HCT116 (cell line): ENCODE results near the gene SLC7A1. TPM values are rescaled to one million over a fixed set of nuclear protein-coding genes. Genes with fewer than 3 reads are reported as not detected.

Experiments
- ATAC-seq: fragments of 200-7000 bp; cut with Tn5 transposase; 2 replicates; pipeline ENCODE4 v1.9.1; 2020; ENCODE audit warnings: mild to moderate bottlenecking, moderate library complexity
- BruUV-seq: library from RNA; stranded (reverse); fragments of 400-500 nt; replicated peaks from 2 replicates; lab custom pipeline; 2021; lab: Mats Ljungman, UMichigan
- CTCF ChIA-PET: fragments of 300-600 bp; sonication (Branson Sonifier 250); formaldehyde crosslinking; loops from one replicate; lab custom pipeline; 2021; ENCODE audit warnings: antibody characterized with exemption; lab: Charles Lee
- POLR2A ChIA-PET: fragments of 300-600, 350-600 bp; sonication (Branson Sonifier 250); formaldehyde crosslinking; loops from one replicate; lab custom pipeline; 2021; ENCODE audit warnings: antibody characterized with exemption; lab: Charles Lee
- RAD21 ChIA-PET, 2 experiments: fragments of 300-600 bp; sonication (Branson Sonifier 250); formaldehyde crosslinking; loops; one replicate each; lab custom pipeline; 2023; ENCODE audit warnings: low total read pairs in 2 of 2; ENCODE audit not compliant: uncharacterized antibody in 2 of 2, unreplicated experiment in 2 of 2, low non-redundant PET in 1 of 2; lab: Charles Lee
- DNase-seq: peaks from one replicate; pipeline ENCODE4 v3.0.0-alpha.2; 2010; ENCODE audit warnings: low read depth, low spot score
- H2AFZ ChIP-seq: fragments of 200-600 bp; shearing (Covaris generic), sonication (generic); 2 replicates; pipeline ENCODE4 v1.6.1; 2017; ENCODE audit warnings: low read depth, mixed run types, mixed read lengths, antibody characterized with exemption, low read length; ENCODE audit not compliant: poor library complexity, severe bottlenecking
- H3K27ac ChIP-seq: 2 replicates; pipeline ENCODE4 v1.5.1; 2012; ENCODE audit warnings: low read depth, low read length
- H3K27me3 ChIP-seq: fragments of 200-600 bp; sonication (generic); 2 replicates; pipeline ENCODE4 v1.6.1; 2016; ENCODE audit warnings: mixed run types, low read length, mixed read lengths; ENCODE audit not compliant: insufficient read depth
- H3K36me3 ChIP-seq, 2 experiments: fragments of 200-500 bp in 1 of 2; fragments of 200-600 bp in 1 of 2; sonication (Bioruptor generic) in 1 of 2; sonication (generic) in 1 of 2; 2 replicates each; pipeline versions ENCODE4 v1.5.1 to v1.6.1; 2014 to 2016; ENCODE audit warnings: low read length in 2 of 2, inconsistent platforms in 1 of 2, mixed read lengths in 1 of 2, mixed run types in 1 of 2; ENCODE audit not compliant: insufficient read depth in 2 of 2, control insufficient read depth in 1 of 2
- H3K4me1 ChIP-seq, 2 experiments: fragments of 200-600 bp in 1 of 2; sonication (generic) in 1 of 2; 2 replicates each; pipeline versions ENCODE4 v1.5.1 to v1.6.1; 2012 to 2017; ENCODE audit warnings: low read length in 2 of 2, inconsistent platforms in 1 of 2, mild to moderate bottlenecking in 1 of 2, mixed read lengths in 1 of 2, mixed run types in 1 of 2, moderate library complexity in 1 of 2; ENCODE audit not compliant: insufficient read depth in 2 of 2, control insufficient read depth in 1 of 2
- H3K4me2 ChIP-seq: fragments of 200-600 bp; sonication (generic); 2 replicates; pipeline ENCODE4 v1.6.1; 2017; ENCODE audit warnings: mixed run types, low read length, mixed read lengths
- H3K4me3 ChIP-seq, 2 experiments: fragments of 200-600 bp in 1 of 2; sonication (generic) in 1 of 2; replicated peaks in 1 of 2; 2 replicates each; pipeline ENCODE4 v1.5.1; 2011 to 2016; ENCODE audit warnings: low read length in 2 of 2, control low read depth in 1 of 2, low read depth in 1 of 2, mild to moderate bottlenecking in 1 of 2, mixed read lengths in 1 of 2, mixed run types in 1 of 2
- H3K79me2 ChIP-seq: fragments of 200-600 bp; sonication (generic); 2 replicates; pipeline ENCODE4 v1.6.1; 2017; ENCODE audit warnings: mild to moderate bottlenecking, mixed run types, low read length, moderate library complexity, mixed read lengths; ENCODE audit not compliant: insufficient read depth
- H3K9ac ChIP-seq: fragments of 200-600 bp; sonication (generic); 2 replicates; pipeline ENCODE4 v1.6.1; 2016; ENCODE audit warnings: low read length, mixed read lengths
- H3K9me2 ChIP-seq: fragments of 200-600 bp; sonication (generic), shearing (Covaris generic); 2 replicates; pipeline ENCODE4 v1.6.1; 2017; ENCODE audit warnings: mixed run types, mild to moderate bottlenecking, moderate library complexity; ENCODE audit not compliant: insufficient read depth
- H3K9me3 ChIP-seq, 2 experiments: fragments of 200-500 bp in 1 of 2; fragments of 200-600 bp in 1 of 2; sonication (Bioruptor generic) in 1 of 2; sonication (generic) in 1 of 2; 2 replicates each; pipeline ENCODE4 v1.6.1; 2014 to 2017; ENCODE audit warnings: low read length in 2 of 2, mixed read lengths in 2 of 2, inconsistent platforms in 1 of 2, low read depth in 1 of 2, mild to moderate bottlenecking in 1 of 2, mixed run types in 1 of 2, moderate library complexity in 1 of 2; ENCODE audit not compliant: control insufficient read depth in 1 of 2, insufficient read depth in 1 of 2
- H4K20me1 ChIP-seq: fragments of 200-600 bp; sonication (generic), shearing (Covaris generic); 2 replicates; pipeline ENCODE4 v1.6.1; 2017; ENCODE audit warnings: mixed run types, mild to moderate bottlenecking, moderate library complexity; ENCODE audit not compliant: insufficient read depth
- ATF3 ChIP-seq: IDR thresholded peaks from 2 replicates; pipeline ENCODE4 v1.6.1; 2012
- CBX3 ChIP-seq: IDR thresholded peaks from 2 replicates; pipeline ENCODE4 v1.6.1; 2012; ENCODE audit warnings: low read depth
- CEBPB ChIP-seq: IDR thresholded peaks from 2 replicates; pipeline ENCODE4 v1.6.1; 2012; ENCODE audit warnings: low read depth
- EGR1 ChIP-seq: IDR thresholded peaks from 2 replicates; pipeline ENCODE4 v1.6.1; 2012; ENCODE audit warnings: low read depth
- ELF1 ChIP-seq: IDR thresholded peaks from 2 replicates; pipeline ENCODE4 v1.6.1; 2012; ENCODE audit warnings: low read depth, borderline replicate concordance
- EZH2 ChIP-seq: fragments of 200-600 bp; sonication (generic); IDR thresholded peaks from 2 replicates; pipeline ENCODE4 v1.6.1; 2017; ENCODE audit warnings: antibody characterized with exemption, mixed run types
- EZH2phosphoT487 ChIP-seq: fragments of 200-600 bp; IDR thresholded peaks from 2 replicates; pipeline ENCODE4 v1.6.1; 2018; ENCODE audit warnings: antibody characterized with exemption, borderline replicate concordance
- FOSL1 ChIP-seq: IDR thresholded peaks from 2 replicates; pipeline ENCODE4 v1.6.1; 2012; ENCODE audit warnings: low read depth
- JUND ChIP-seq: IDR thresholded peaks from 2 replicates; pipeline ENCODE4 v1.6.1; 2012
- POLR2A ChIP-seq: IDR thresholded peaks from 2 replicates; pipeline ENCODE4 v1.7.0; 2011; ENCODE audit warnings: borderline replicate concordance; ENCODE audit not compliant: insufficient read depth, insufficient read length; ENCODE audit errors: extremely low read depth
- POLR2AphosphoS5 ChIP-seq: IDR thresholded peaks from 2 replicates; pipeline ENCODE4 v1.6.1; 2011; ENCODE audit warnings: mild to moderate bottlenecking, low read depth, low read length, moderate library complexity
- REST ChIP-seq: IDR thresholded peaks from 2 replicates; pipeline ENCODE4 v1.6.1; 2012; ENCODE audit warnings: low read depth
- SIN3A ChIP-seq: IDR thresholded peaks from 2 replicates; pipeline ENCODE4 v1.6.1; 2012; ENCODE audit warnings: low read depth
- SP1 ChIP-seq: IDR thresholded peaks from 2 replicates; pipeline ENCODE4 v1.6.1; 2012; ENCODE audit warnings: low read depth
- TCF7L2 ChIP-seq: IDR thresholded peaks from 2 replicates; pipeline ENCODE4 v1.7.0; 2011; ENCODE audit warnings: borderline replicate concordance, inconsistent platforms; ENCODE audit not compliant: insufficient read depth, insufficient read length; ENCODE audit errors: extremely low read depth
- YY1 ChIP-seq: IDR thresholded peaks from 2 replicates; pipeline ENCODE4 v1.6.1; 2011; ENCODE audit warnings: low read length, low read depth, moderate library complexity, mild to moderate bottlenecking; ENCODE audit not compliant: insufficient replicate concordance; ENCODE audit errors: extremely low read depth
- ZNF274 ChIP-seq: fragments of 200-500 bp; sonication (Bioruptor generic); IDR thresholded peaks from 2 replicates; pipeline ENCODE4 v1.6.1; 2014; ENCODE audit warnings: mild to moderate bottlenecking, low read depth, low read length, inconsistent platforms
- intact Hi-C: fragments of 100-400 bp; cut with micrococcal nuclease; formaldehyde crosslinking; loops from 2 replicates; pipeline ENCODE4 v1.10.0; 2022
- total RNA-seq: library from RNA; stranded (reverse); gene quantifications from one replicate; pipeline ENCODE4 v1.2.1, GENCODE V29; 2021; ENCODE audit not compliant: unreplicated experiment
- TF ChIP-seq, protein P1 (sequence below): IDR thresholded peaks from 2 replicates; pipeline ENCODE4 v1.6.1; 2012
- TF ChIP-seq, protein P2 (sequence below), 3 experiments: fragments of 200-600 bp in 1 of 3; sonication (generic) in 1 of 3; IDR thresholded peaks in 2 of 3; conservative IDR thresholded peaks in 1 of 3; 2 replicates each; pipeline ENCODE4 v1.5.1; 2012 to 2017; ENCODE audit warnings: low read depth in 2 of 3, low read length in 2 of 3, antibody characterized with exemption in 1 of 3, borderline replicate concordance in 1 of 3, control low read depth in 1 of 3, mild to moderate bottlenecking in 1 of 3, mixed read lengths in 1 of 3, mixed run types in 1 of 3, moderate library complexity in 1 of 3; ENCODE audit not compliant: insufficient read depth in 1 of 3
- TF ChIP-seq, protein P3 (sequence below): IDR thresholded peaks from 2 replicates; pipeline ENCODE4 v1.6.1; 2011; ENCODE audit warnings: mild to moderate bottlenecking, low read length, moderate library complexity; ENCODE audit not compliant: insufficient replicate concordance; ENCODE audit errors: extremely low read depth

The SLC7A1 gene
- total RNA-seq, 1 experiment from 2014 or later, result 124 TPM

DNA sequence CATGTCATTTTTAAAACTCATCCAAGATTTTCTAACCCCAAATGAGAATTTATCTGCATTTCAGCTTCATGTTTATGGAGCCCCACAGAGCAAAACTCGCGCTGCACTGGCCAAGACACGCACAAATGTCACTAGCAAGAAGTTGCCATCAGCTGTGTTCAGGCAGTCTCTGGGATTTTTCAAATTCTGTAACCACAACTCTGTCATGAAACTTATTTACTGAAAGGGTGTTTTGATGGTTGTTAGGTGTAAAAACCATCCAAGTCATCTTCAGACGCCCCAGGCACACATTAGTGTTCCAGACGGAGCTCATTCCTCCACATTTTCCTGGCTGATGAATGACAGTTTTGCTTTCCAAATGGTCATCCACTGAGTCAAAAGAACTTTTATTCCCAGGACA, 63.4 kb downstream of the SLC7A1 start:
- Histone ChIP-seq H3K27ac (no peak overlapping the region), H3K9me2 (no peaks in the 10 kb centered on the region), H3K9ac (no peak overlapping the region), H3K36me3 (peaks cover 22 to 38% of the 10 kb centered on the region in 2 experiments), H3K4me3 (no peak overlapping the region), H3K79me2 (peaks cover 26% of the 10 kb centered on the region; the same call in 1 of the 2 replicates), H3K4me2 (no peak overlapping the region), H4K20me1 (no peaks in the 10 kb centered on the region), H2AFZ (no peak overlapping the region), H3K4me1 (no peaks in the 10 kb centered on the region), H3K9me3 (no peaks in the 10 kb centered on the region)
- POLR2A ChIA-PET, result no interaction called here
- BruUV-seq, result no TSS peak
- intact Hi-C loops, result no loop called here
- RAD21 ChIA-PET, result no interaction called here
- ATAC-seq, result no peak
- no peak for DNase-seq
- TF ChIP-seq SIN3A (no peak), ELF1 (no peak), TCF7L2 (no peak), CBX3 (no peak), FOSL1 (no peak), ZNF274 (no peak), POLR2AphosphoS5 (no peak), YY1 (no peak), EGR1 (no peak), JUND (no peak), REST (no peak), ATF3 (no peak), CEBPB (no peak), EZH2 (no peak), SP1 (no peak), POLR2A (no peak), EZH2phosphoT487 (no peak)
- TF ChIP-seq, protein P1, sequence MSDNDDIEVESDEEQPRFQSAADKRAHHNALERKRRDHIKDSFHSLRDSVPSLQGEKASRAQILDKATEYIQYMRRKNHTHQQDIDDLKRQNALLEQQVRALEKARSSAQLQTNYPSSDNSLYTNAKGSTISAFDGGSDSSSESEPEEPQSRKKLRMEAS, result no peak
- TF ChIP-seq, protein P2, sequence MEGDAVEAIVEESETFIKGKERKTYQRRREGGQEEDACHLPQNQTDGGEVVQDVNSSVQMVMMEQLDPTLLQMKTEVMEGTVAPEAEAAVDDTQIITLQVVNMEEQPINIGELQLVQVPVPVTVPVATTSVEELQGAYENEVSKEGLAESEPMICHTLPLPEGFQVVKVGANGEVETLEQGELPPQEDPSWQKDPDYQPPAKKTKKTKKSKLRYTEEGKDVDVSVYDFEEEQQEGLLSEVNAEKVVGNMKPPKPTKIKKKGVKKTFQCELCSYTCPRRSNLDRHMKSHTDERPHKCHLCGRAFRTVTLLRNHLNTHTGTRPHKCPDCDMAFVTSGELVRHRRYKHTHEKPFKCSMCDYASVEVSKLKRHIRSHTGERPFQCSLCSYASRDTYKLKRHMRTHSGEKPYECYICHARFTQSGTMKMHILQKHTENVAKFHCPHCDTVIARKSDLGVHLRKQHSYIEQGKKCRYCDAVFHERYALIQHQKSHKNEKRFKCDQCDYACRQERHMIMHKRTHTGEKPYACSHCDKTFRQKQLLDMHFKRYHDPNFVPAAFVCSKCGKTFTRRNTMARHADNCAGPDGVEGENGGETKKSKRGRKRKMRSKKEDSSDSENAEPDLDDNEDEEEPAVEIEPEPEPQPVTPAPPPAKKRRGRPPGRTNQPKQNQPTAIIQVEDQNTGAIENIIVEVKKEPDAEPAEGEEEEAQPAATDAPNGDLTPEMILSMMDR (IDR thresholded peaks at IDR 0.05 in 2 of 3, conservative IDR thresholded peaks at IDR 0.05 in 1 of 3; ENCODE audit: borderline replicate concordance in 1 of 3, insufficient read depth in 1 of 3, low read depth in 2 of 3, low read length in 2 of 3), result no peak
- TF ChIP-seq, protein P3, sequence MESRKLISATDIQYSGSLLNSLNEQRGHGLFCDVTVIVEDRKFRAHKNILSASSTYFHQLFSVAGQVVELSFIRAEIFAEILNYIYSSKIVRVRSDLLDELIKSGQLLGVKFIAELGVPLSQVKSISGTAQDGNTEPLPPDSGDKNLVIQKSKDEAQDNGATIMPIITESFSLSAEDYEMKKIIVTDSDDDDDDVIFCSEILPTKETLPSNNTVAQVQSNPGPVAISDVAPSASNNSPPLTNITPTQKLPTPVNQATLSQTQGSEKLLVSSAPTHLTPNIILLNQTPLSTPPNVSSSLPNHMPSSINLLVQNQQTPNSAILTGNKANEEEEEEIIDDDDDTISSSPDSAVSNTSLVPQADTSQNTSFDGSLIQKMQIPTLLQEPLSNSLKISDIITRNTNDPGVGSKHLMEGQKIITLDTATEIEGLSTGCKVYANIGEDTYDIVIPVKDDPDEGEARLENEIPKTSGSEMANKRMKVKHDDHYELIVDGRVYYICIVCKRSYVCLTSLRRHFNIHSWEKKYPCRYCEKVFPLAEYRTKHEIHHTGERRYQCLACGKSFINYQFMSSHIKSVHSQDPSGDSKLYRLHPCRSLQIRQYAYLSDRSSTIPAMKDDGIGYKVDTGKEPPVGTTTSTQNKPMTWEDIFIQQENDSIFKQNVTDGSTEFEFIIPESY, result no peak
- TF ChIP-seq, all 23 proteins: peak for 0
- H3K27me3 ChIP-seq, result no peaks in the 10 kb centered on the region
- CTCF ChIA-PET, result no interaction called here
